GM12892 (cell line): ENCODE data around the gene ZNF408.
"Not testable (repeated sequence)": the region's sequence is repeated elsewhere in the genome, so short reads cannot be mapped to it uniquely, and the experiment has no call there.

ENCODE experiments used
- DNase-seq: peaks from one replicate; pipeline ENCODE4 v3.0.0; 2011; ENCODE audit not compliant: insufficient read length
- FAIRE-seq: peaks from 2 replicates; lab custom pipeline; 2011; peaks lifted over from hg19 to GRCh38; lab: Jason Lieb, UNC
- POLR2A ChIP-seq: IDR thresholded peaks from 2 replicates; pipeline ENCODE4 v1.6.1; 2011; ENCODE audit warnings: low read depth, low read length, control low read depth
- POLR2AphosphoS5 ChIP-seq: IDR thresholded peaks from 2 replicates; pipeline ENCODE4 v1.6.1; 2011; ENCODE audit warnings: low read depth, low read length, control low read depth
- TAF1 ChIP-seq: IDR thresholded peaks from 2 replicates; pipeline ENCODE4 v1.6.1; 2011; ENCODE audit warnings: low read depth, mild to moderate bottlenecking, control low read depth, low read length, borderline replicate concordance

The ZNF408 gene

GRCh38 chr11:46701078-46701654, 335 bp downstream of the ZNF408 start:
- no peak for FAIRE-seq
- TF ChIP-seq POLR2A (no peak), TAF1 (no peak), POLR2AphosphoS5 (no peak)
- DNase-seq = no peak

- no peak for DNase-seq
- no peak for FAIRE-seq
- no peak for TF ChIP-seq POLR2A
- no peak for TF ChIP-seq POLR2AphosphoS5
- TF ChIP-seq TAF1 = no peak
These were observed 4.3 kb downstream of the ZNF408 start for GRCh38 chr11:46705070-46705688.

DNA sequence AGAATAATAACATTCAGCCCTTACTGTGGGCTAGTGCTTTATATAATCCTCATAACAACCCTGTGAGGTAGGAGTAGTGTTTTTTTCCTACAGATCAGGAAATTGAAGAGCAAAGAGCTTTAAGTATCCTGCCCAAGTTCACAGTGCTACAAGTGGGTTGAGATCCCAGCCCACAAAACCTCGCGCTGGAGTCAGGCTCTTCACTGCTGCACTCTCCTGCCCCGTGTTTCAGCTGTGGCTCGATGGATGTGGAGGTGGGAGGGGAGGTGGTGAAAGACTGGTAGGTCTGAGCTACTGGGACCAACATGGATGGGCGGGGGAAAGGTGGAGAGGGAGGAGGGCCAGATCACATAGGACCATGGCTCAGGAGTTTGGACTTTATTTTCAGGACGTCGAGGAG, 6.1 kb downstream of the ZNF408 start:
- FAIRE-seq (no peak), DNase-seq (no peak)
- no peak for TF ChIP-seq TAF1
- TF ChIP-seq POLR2AphosphoS5 = no peak; the same call in 1 of the 2 replicates
- no peak for TF ChIP-seq POLR2A

DNA sequence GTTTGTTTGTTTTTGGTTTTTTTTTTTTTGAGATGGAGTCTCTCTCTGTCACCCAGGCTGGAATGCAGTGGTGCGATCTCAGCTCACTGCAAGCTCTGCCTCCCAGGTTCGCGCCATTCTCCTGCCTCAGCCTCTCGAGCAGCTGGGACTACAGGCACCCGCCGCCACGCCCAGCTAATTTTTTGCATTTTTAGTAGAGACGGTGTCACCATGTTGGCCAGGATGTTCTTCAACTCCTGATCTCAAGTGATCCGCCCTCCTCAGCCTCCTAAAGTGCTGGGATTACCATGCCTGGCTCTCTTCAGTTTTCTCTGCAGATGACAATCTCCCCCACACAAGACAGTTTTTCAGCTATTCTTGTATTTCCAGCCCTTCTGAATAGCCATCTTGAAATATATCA, 8.5 kb downstream of the ZNF408 start:
- FAIRE-seq, DNase-seq: not testable (repeated sequence)

- no peak for DNase-seq
These were observed 10.0 kb downstream of the ZNF408 start for GRCh38 chr11:46710821-46711269.

GRCh38 chr11:46711303-46711702, 10.5 kb downstream of the ZNF408 start:
- FAIRE-seq = no peak

More at GRCh38 chr11:46710821-46711269, 10.0 kb downstream of the ZNF408 start:
- TF ChIP-seq POLR2AphosphoS5 (no peak), POLR2A (no peak), TAF1 (no peak)
- FAIRE-seq = no peak

GRCh38 chr11:46712874-46713576, 12.2 kb downstream of the ZNF408 start:
- TF ChIP-seq TAF1 (no peak), POLR2A (no peak), POLR2AphosphoS5 (no peak)
- DNase-seq (no peak), FAIRE-seq (no peak)

More at GRCh38 chr11:46711303-46711702, 10.5 kb downstream of the ZNF408 start:
- no peak for TF ChIP-seq POLR2AphosphoS5
- TF ChIP-seq TAF1 = no peak
- TF ChIP-seq POLR2A = no peak
- no peak for DNase-seq

DNA sequence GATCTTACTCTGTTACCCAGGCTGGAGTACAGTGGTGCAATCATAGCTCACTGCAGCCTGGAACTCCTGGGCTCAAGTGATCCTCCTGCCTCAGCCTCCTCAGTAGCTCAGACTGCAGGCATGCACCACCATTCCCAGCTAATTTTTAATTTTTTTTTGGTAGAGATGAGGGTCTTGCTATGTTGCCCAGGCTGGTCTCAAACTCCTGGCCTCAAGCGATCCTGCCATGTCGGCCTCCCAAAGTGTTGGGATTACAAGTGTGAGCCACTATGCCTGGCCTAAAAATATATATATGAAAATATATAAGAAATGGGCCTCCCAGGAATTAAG, 17.0 kb downstream of the ZNF408 start:
- not testable (repeated sequence) for DNase-seq, FAIRE-seq

GRCh38 chr11:46718155-46719019, 17.6 kb downstream of the ZNF408 start:
- FAIRE-seq = no peak
- no peak for TF ChIP-seq POLR2AphosphoS5
- no peak for TF ChIP-seq TAF1
- TF ChIP-seq POLR2A = no peak
- DNase-seq = no peak

DNA sequence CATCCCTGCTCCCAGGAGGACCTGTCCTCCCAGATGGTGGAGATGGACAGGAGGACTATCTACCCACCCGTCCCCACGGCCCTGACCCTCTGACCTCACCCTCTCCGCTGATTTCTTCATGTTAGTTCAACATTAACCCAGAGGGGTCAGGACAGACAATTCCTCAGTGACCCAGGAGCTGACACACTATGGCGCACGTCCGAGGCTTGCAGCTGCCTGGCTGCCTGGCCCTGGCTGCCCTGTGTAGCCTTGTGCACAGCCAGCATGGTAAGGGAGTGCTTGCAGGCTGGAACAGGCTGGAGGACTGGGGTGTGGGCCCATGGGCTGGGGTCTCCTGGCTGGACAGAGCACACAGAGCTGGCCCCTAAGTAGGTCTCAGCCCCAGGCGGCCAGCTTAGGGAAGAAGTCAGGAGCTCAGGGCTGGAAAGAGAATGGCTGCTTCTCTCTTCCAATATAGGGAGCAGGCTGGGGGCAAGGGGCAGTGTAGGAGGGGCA, 18.3 kb downstream of the ZNF408 start, which contains the start of gene F2:
Gene F2 (plus strand): TSS at position 166 of the 495 bp plus-strand sequence. CDS start 23 bp downstream, at position 189.
- TF ChIP-seq POLR2AphosphoS5 (no peak), TAF1 (no peak), POLR2A (no peak)
- DNase-seq (no peak), FAIRE-seq (no peak)
